Right ventricle myocardium inferior (tissue), 1 donor: Measurements from ENCODE around the gene MIB1. TPM values are rescaled to one million over a fixed set of nuclear protein-coding genes. Genes with fewer than 3 reads are reported as not detected.
"Not testable (repeated sequence)": the region's sequence is repeated elsewhere in the genome, so short reads cannot be mapped to it uniquely, and the experiment has no call there.

Experiments
- ATAC-seq: fragments of 200-7000 bp; cut with Tn5 transposase; one replicate; pipeline ENCODE4 v1.9.1; 2020; ENCODE audit warnings: mild to moderate bottlenecking, moderate library complexity
- DNase-seq: peaks from one replicate; pipeline ENCODE4 v3.0.0; 2021; ENCODE audit errors: missing footprints
- intact Hi-C: fragments of 100-400 bp; cut with DNase I; formaldehyde crosslinking; loops from one replicate; pipeline ENCODE4 v1.11.0; 2022
- total RNA-seq: library from RNA; stranded (reverse); fragmentation: NEBNext Ultra II Directional; extraction: Animal tissue kit (Norgen Biotek cat#: 25700); gene quantifications from one replicate; pipeline ENCODE4 v1.2.1, GENCODE V29; 2021
- donor health status: DM: no; HTN: yes; CAD: no; lungs with severe emphysema.

Gene MIB1
- total RNA-seq, 1 donor from 2014 or later = 17.3 TPM

DNA sequence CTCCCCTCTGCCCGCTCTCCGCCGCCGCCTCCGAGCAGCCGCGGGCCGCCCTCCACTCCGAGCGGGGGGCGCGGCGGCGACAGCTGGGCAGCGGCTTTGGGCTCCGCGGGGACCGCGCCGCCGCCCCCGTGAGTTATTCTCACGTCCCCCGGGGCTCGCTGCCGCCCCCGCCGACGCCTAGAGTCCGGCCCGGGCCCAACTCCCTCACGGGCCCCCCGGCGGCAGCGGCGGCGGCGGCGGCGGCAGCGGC lies 645 bp downstream of the MIB1 start:
- intact Hi-C loops = loop anchor here (2.0 kb wide), 2 partner anchors 36 to 140 kb away; partner anchors contain the start of genes ABHD3 and ESCO1
- ATAC-seq = no peak
- DNase-seq = no peak

DNA sequence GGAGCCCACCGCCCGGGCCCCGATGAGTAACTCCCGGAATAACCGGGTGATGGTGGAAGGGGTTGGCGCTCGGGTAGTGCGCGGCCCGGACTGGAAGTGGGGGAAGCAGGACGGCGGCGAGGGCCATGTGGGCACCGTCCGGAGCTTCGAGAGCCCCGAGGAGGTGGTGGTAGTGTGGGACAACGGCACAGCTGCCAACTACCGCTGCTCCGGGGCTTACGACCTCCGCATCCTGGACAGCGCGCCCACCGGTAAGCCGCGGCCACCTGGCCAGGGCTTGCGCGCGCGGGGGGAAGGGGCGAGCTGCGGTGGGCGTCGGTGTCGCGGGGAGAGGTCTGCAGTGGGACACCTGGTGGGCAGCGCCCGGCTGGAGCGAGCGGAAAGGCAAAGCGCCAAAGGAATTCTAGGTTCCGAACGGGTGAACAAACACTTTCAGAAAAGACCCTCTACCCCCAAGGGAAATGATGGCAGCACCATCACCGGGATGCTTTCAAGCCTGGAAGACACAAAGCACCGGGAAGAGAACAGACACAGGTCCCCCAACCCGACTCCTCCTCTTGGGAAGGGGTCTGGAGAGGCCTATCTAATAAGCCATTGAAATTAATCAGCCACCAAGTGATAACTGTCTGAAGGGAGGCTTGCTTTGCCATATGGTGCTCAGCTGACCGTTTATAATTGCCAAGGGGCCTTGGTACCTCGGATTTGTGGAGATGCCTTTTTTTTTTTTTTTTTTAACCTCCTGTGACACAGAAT lies 1.1 kb downstream of the MIB1 start:
- ATAC-seq (no peak), DNase-seq (peak; percentile 76)
- intact Hi-C loops = loop anchor here (2.0 kb wide), 2 partner anchors 37 to 141 kb away; partner anchors contain the start of genes ABHD3 and ESCO1

DNA sequence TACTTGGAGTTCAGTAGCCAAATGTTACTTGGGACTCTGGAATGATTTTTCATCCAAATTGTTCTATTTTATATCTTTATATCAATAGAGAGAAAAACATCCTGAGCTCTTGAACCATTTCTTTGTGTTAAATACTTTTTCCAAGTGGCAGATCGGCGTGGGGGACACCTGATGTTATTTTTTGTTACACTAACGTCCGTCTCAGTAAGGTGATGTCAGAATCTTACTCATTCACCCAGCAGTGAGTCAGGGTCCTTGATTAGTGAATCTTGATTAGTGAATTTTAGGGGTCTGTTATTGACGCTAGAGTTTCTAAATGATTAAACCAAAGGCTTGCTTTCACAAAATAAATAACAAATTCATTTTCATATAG lies 1.7 kb downstream of the MIB1 start:
- no peak for DNase-seq
- ATAC-seq = no peak
- intact Hi-C loops = no loop called here

DNA sequence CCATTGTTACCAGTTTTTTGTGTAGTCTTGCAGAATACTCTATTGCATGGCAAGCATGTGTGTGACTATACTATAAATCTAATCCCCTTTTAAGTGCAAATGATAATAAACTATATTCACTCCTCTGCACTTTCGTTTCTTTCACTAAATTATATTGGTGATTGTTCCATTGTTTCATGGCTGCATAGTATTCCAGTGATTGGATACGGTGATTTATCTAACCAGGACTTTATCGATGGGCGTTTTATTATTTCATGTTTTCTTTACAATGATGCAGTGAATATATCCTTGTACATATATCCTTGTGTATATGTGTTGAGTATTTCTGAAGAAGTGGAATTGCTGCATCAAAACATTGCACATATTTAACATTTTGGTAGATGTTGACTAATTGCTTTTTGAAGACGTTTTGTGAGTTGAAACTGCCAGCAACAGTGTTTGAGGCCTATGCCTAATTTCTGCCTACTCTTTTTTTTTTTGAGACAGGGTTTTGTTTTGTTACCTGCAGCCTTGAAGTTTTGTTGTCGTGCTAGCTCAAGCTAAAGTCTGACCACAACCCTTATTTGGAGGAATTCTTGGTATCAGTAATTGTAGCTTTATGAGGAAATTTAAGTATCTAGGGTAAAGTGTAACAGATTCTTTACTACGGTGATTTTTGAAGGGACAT lies 2.7 kb downstream of the MIB1 start:
- ATAC-seq = no peak
- no peak for DNase-seq
- intact Hi-C loops = no loop called here

DNA sequence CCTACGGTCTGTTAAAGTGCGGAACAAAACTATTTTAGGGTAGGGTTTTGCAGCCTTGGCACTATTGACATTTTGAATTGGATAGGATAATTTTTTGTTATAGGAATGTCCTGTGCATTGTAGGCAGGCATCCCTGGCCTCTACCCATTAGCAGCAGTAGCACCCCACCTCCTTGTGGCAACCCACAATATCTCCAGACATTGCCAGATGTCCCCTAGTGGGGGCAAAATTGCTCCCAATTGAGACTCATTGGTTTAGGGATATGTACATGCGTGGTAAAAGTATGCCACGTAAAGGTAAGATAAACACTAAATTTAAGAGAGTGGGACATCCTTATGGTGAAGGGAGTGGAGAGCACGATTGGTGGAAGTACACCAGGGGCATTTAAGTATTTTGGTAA lies 4.6 kb downstream of the MIB1 start:
- no peak for ATAC-seq
- intact Hi-C loops = no loop called here
- no peak for DNase-seq

DNA sequence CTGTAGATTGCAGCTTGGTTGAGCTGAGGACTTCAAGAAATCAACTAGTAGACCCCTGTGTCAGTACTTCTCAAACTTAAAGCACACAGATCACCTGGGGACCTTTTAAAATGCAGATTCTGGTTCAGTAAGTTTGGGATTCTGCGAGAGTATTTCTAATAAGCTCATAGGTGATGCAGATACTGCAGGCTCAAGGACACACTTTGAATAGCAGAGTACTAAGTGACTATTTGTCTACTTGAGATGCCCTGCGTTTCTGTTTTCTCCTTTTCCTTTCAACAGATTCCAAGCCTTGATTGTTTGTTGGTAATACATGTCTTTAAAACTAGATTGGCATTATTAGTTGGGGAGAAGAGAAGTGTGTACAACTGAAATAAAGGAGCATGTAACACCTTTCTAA lies 6.7 kb downstream of the MIB1 start:
- intact Hi-C loops = no loop called here
- no peak for ATAC-seq
- no peak for DNase-seq

DNA sequence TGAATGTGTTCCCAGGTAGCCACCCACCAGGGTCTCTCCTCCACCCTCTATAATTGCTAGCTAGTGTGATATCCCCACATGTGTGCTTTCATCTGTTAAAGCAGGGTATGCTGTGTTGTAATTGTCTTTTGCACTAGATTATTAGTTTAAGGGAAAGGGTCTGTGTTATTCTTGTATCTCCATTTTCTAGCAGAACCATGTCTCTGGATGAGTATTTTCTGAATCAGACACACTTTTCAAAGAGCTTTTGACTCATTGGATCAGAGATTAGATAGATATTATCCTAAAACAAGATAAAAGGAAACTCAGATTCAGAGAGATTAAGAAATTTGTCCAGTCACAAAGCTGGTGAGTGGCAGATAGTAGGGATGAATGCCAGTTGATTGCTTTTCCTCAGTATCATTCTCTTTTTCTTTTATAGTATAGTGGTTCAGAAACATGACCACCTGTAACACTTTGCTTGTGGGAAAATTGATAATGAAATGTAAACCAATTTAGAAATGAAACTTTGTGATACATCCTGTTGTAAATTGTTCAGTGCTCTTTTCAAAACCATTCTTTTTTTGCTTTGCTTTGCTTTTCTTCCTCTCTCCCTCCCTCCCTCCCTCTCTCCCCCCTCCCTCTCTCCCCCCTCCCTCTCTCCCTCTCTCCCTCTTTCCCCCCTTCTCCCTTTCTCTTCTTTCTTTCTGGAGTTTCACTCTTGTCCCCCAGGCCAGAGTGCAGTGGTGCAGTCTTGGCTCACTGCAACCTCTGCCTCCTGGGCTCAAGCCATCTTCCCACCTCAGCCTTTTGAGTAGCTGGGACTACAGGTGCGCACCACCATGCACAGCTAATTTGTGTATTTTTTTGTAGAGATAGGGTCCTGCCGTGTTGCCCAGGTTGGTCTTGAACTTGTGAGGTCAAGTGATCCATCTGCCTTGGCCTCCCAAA lies 7.4 kb downstream of the MIB1 start:
- no peak for DNase-seq
- intact Hi-C loops = no loop called here
- no peak for ATAC-seq

DNA sequence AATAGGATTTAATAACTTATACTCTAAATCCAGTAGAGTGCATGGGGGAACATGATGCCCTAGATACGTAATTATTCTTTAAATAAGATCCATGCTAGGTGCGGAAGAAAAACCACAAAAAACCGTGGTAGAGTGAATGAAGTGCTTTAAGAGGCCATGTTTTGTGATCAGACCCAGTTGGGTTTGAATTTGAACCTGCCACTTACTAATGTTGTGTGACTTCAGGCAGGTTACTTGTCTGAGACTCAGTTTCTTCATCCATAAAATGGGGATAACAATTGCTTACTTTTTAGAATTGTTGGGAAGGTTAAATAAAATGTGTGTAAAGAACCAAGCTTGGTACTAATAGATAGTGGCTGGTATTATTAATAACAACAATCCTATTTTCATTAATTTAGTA lies 17.2 kb downstream of the MIB1 start:
- no peak for DNase-seq
- intact Hi-C loops = no loop called here
- no peak for ATAC-seq

DNA sequence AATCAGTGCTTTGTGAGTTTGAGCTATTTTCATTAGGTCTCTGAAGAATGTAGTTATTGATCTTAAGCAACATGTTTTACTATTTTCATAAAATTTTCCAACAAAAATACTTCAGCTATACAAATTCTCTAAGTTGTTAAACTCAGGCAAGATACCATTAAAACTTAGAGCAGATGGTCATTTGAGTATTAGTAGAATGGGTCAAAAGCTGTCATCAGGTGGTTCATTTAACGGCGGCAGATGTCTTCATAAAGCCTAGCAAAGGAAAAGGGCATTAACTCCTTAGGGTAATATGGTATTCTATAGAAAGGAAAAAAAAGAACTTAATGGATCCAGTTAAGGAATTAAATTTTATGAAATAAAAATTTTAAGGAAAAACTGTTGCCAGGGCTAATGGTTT lies 19.2 kb downstream of the MIB1 start:
- DNase-seq (no peak), ATAC-seq (no peak)
- intact Hi-C loops = no loop called here

DNA sequence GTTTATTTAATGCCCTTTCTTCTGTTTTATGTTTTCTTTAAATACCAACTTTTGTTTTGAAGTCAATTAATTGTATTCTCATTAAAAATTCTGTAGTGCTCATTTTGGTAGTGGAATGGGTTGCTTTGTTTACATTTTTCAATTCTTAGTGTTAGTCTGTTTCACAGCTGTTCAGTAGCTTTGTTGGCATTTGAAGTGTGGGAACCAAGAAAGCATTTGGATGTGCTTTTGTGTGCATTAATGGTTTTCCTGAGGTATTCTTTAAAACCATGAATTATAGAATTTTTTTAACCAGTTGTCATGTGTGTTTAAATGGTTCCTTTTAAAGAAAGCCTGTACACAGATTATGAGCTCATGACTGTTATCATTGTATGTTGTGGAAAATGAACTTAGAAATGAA lies 19.7 kb downstream of the MIB1 start:
- intact Hi-C loops = no loop called here
- DNase-seq (no peak), ATAC-seq (no peak)

DNA sequence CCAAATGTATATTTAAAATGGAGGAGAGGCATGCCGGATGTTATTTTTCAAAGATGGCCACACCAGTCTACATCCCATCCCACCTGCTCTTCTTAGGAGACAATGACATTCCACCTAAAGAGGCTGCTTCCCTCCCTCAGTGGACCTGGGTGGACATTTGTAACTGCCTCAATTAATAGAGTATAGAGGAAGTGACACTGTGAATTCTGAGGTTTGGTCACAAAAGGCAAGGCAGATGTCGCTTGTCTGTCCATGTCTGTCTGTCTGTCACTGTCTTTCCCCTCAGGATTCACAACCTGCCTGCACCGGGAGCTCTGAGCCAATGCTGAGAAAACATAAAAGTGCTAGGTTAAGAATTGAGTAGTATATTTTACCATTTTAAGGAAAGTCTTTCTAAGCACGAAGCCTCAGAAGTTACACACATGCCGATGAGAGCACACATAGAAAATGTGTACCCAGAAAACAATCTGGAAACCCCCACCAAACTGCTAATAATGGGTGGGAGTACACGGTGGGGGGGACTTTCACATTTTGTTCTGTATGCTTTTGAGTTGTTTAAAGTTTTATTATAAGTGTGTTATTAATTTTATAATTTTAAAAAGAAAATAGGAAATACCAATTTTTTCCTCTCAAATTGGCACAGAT lies 21.0 kb downstream of the MIB1 start:
- DNase-seq (no peak), ATAC-seq (no peak)
- intact Hi-C loops = no loop called here

DNA sequence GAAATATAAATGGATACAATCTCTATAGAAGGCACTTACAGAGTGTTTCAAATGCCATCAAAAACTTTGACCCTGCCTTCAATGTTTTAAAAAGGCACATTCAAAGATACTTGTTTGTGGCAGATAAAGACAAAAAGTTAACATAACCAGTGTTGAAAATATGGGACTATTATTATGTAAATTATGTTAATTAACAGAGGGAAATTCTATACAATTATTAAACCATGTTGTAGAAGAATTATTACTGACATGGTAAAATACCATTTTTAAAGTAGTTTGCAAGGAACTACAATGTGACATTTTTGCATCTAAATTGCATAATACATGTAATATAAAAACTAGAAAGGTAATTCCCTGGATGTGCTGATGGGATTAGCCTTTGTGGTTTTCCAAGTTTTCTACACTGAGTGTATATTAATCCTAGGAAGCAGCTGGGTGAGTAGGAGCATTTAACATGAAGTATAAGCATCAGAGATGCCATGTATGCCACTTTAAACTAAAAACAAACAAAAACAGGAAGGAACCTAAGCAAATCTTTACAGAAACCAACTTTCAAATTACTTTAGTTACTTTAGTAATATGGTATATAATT lies 21.7 kb downstream of the MIB1 start:
- DNase-seq = no peak
- intact Hi-C loops = no loop called here
- no peak for ATAC-seq

DNA sequence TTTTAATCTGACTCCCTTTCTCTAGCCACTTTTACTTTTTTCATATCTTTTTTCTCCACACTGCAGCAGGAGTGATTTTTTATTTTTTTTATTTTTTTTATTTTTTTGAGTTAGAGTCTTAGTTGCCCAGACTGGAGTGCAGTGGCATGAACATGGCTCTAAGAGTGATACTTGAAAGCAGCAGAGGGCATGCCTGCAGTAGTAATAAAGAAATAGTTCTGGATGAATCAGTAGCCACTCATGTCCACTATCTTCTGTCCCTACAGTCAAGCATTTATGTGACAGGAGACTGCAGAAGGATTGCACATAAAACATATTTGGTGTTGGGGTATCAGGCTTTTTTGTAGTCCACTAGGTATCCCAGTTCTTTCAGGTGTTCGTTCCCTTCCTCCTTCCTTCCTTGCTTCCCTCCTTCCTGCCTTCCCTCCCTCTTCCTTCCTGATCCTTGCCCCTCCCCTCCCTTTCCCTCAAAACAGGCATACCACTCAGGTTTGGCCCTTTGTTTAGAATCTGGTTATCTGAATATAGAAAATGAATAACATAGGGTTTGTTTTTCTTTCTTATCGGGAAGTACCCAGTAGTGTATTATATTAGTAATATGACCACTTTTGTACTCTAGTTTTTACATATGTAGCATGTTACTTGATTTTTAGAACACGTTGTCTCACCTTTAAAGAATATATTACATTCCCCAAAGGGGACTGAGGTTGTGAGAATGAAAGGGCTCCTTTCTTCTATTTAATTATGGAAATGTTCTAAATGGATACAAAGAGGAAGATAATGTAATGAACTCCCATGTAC lies 23.5 kb downstream of the MIB1 start:
- DNase-seq = no peak
- ATAC-seq = peak; percentile 39
- intact Hi-C loops = no loop called here

DNA sequence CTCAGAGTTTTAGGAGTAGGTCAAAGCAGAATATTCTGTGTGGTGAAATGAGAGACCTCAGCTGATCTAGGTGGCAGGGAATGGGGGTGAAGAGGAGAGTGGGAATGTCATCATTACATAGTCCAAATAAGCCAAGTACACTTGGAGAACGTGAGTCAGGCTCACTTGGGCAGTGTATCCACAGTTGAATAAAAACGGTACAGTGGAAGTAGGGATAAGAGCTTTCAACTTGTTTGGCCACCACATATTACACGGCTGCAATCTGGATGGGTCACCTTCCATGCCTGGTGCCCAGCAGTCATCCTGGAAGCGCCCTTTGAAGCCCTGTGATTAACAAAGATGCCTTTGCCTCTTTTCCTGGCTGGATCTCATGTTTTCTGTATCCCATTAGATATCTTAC lies 28.6 kb downstream of the MIB1 start:
- intact Hi-C loops = no loop called here
- ATAC-seq = no peak
- DNase-seq = no peak

DNA sequence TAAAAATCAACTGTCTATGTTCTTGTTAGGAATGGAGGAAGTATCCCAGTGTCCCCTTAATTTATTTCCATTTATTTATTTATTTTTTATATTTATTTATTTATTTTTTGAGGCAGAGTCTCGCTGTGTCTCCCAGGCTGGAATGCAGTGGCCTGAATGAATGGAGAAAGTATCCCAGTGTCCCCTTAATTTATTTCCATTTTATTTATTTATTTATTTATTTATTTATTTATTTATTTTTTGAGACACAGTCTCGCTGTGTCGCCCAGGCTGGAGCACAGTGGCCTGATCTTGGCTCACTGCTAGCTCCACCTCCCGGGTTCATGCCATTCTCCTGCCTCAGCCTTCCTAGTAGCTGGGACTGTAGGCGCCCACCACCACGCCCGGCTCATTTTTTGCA lies 34.1 kb downstream of the MIB1 start:
- no peak for ATAC-seq
- intact Hi-C loops = no loop called here
- DNase-seq = no peak

DNA sequence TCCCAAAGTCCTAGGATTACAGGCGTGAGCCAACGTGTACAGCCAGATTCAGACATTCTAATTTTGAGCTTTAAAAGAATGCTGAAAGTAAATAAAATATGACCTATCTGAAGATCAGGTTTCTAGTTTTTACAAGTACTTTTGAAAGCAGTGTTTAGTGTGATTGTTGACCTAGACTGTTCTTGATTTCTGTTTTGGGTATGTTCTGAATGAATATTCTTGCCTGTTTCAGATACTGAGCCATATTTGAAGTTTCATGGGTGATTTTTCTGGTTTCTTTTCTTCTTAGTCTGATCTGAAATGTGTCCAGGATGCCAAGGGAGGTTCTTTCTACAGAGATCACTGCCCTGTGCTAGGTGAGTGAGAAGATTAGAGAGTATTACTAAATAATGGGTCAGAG lies 37.2 kb downstream of the MIB1 start:
- no peak for DNase-seq
- intact Hi-C loops = no loop called here

DNA sequence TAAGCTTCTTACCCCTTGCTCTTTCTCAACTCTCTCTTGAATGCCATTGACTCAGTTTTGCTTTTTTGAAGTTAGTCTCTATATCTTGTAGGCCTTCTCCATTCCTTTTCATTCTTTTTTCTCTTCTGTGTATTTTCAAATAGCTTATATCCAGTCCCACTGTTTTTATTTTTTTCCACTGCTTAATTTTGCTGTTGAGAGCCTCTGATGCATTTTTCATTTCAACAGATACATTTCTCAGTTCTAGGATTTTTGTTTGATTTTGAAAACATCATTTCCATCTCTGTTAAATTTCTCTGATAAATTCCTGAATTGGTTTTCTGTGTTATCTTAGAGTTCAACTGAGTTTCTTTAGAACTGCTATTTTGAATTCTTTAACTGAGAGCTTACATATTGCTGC lies 45.9 kb downstream of the MIB1 start:
- intact Hi-C loops = no loop called here
- no peak for ATAC-seq
- no peak for DNase-seq

More for the DNA sequence above, 37.2 kb downstream of the MIB1 start:
- ATAC-seq = no peak

DNA sequence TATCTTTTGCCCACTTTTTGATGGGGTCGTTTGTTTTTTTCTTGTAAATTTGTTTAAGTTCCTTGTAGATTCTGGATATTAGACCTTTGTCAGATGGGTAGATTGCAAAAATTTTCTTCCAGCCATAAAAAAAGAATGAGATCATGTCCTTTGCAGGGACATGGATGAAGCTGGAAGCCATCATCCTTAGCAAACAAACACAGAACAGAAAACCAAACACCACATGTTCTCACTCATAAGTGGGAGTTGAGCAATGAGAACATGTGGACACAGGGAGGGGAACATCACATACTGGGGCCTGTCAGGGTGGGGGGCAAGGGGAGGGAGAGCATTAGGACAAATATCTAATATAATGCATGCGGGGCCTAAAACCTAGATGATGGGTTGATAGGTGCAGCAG lies 55.5 kb downstream of the MIB1 start:
- DNase-seq, ATAC-seq, intact Hi-C loops: not testable (repeated sequence)
